Esophagus muscularis mucosa (tissue), 3 donors: ENCODE measurements around the gene FMN1.

Experiments used
- POLR2AphosphoS5 ChIP-seq, 2 donors: sonication (generic); formaldehyde crosslinking; IDR thresholded peaks; one replicate each; pipeline ENCODE4 v1.6.1; 2017; ENCODE audit warnings: antibody characterized with exemption in 2 of 2
- TF ChIP-seq, protein P1 (sequence below), 3 experiments: fragments of 200-600 bp in 2 of 3; fragments of 450-650 bp in 1 of 3; sonication (generic) in 2 of 3; IDR thresholded peaks; one replicate each; pipeline ENCODE4 v1.5.1; 2017 to 2019; ENCODE audit warnings: antibody characterized with exemption in 3 of 3, mild to moderate bottlenecking in 2 of 3, moderate library complexity in 1 of 3

DNA sequence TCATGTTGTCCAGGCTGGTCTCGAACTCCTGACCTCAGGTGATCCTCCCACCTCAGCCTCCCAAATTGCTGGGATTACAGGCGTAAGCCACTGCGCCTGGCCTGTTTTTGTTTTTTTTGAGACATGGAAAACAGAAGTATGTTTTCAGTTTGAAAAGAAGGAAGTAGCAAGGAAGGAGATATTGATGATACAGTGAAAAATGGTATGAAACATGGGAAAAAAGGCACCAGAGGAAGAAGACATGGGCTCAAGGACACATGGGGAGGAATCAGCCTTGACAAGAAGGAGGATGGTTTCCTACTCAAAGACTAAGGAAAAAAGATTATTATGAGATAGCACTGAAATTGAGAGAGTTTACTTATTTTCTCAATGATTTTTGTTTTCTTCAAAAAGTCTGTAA, 30.7 kb downstream of the FMN1 start:
- TF ChIP-seq, protein P1, sequence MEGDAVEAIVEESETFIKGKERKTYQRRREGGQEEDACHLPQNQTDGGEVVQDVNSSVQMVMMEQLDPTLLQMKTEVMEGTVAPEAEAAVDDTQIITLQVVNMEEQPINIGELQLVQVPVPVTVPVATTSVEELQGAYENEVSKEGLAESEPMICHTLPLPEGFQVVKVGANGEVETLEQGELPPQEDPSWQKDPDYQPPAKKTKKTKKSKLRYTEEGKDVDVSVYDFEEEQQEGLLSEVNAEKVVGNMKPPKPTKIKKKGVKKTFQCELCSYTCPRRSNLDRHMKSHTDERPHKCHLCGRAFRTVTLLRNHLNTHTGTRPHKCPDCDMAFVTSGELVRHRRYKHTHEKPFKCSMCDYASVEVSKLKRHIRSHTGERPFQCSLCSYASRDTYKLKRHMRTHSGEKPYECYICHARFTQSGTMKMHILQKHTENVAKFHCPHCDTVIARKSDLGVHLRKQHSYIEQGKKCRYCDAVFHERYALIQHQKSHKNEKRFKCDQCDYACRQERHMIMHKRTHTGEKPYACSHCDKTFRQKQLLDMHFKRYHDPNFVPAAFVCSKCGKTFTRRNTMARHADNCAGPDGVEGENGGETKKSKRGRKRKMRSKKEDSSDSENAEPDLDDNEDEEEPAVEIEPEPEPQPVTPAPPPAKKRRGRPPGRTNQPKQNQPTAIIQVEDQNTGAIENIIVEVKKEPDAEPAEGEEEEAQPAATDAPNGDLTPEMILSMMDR (IDR thresholded peaks at IDR 0.05), result no peak
- TF ChIP-seq POLR2AphosphoS5 (IDR thresholded peaks at IDR 0.05), result no peak
